Heart left ventricle (tissue), 16 donors: Measurements from ENCODE around the gene ANKRD11. TPM values are rescaled to one million over a fixed set of nuclear protein-coding genes. Genes with fewer than 3 reads are reported as not detected.
A peak's percentile ranks its signal among the peaks of the same experiment; 100 is the strongest.

Experiments used
- ATAC-seq, 4 donors: fragments of 200-7000 bp; cut with Tn5 transposase; one replicate each; pipeline ENCODE4 v1.9.1; 2020 to 2022; ENCODE audit warnings: moderate library complexity in 4 of 4, mild to moderate bottlenecking in 3 of 4, moderate number of reproducible peaks in 1 of 4
- DNase-seq, 5 donors: peaks; one replicate each; pipeline ENCODE4 v3.0.0-alpha.2; 2020
- H3K27ac ChIP-seq, 12 donors: fragments of 200-600 bp; sonication (generic) in 4 of 12; one replicate each; pipeline versions ENCODE4 v1.5.0 to v1.8.0; 2016 to 2022; ENCODE audit warnings: mild to moderate bottlenecking in 2 of 12
- H3K27me3 ChIP-seq, 9 donors: fragments of 200-600 bp; sonication (generic) in 2 of 9; one replicate each; pipeline versions ENCODE4 v1.5.1 to v1.8.0; 2016 to 2022; ENCODE audit warnings: mild to moderate bottlenecking in 3 of 9
- H3K36me3 ChIP-seq, 9 donors: fragments of 200-600 bp; sonication (generic) in 2 of 9; one replicate each; pipeline versions ENCODE4 v1.5.0 to v1.8.0; 2018 to 2022; ENCODE audit warnings: mild to moderate bottlenecking in 2 of 9
- H3K4me1 ChIP-seq, 12 donors: fragments of 200-600 bp; sonication (generic) in 4 of 12; one replicate each; pipeline versions ENCODE4 v1.5.0 to v1.8.0; 2016 to 2022; ENCODE audit warnings: mild to moderate bottlenecking in 3 of 12
- H3K4me3 ChIP-seq, 12 donors: fragments of 200-600 bp; sonication (generic) in 4 of 12; one replicate each; pipeline versions ENCODE4 v1.5.0 to v1.8.0; 2017 to 2022; ENCODE audit warnings: mild to moderate bottlenecking in 9 of 12, moderate library complexity in 4 of 12
- H3K9me3 ChIP-seq, 12 donors: fragments of 200-600 bp; sonication (generic) in 4 of 12; one replicate each; pipeline versions ENCODE4 v1.5.0 to v1.8.0; 2016 to 2022; ENCODE audit warnings: mild to moderate bottlenecking in 1 of 12
- CTCF ChIP-seq, 12 donors: fragments of 200-600 bp; sonication (generic) in 4 of 12; IDR thresholded peaks; one replicate each; pipeline versions ENCODE4 v1.5.0 to v1.8.0; 2018 to 2022; ENCODE audit warnings: antibody characterized with exemption in 12 of 12, mild to moderate bottlenecking in 5 of 12
- POLR2A ChIP-seq, 2 donors: fragments of 450-650 bp; IDR thresholded peaks; one replicate each; pipeline ENCODE4 v1.6.1; 2017; ENCODE audit warnings: antibody characterized with exemption in 2 of 2, mild to moderate bottlenecking in 2 of 2, moderate library complexity in 2 of 2
- WGBS, 4 donors: extraction: QIAGEN DNeasy Blood & Tissue Kit in 2 of 4; methylation state at CpG; one replicate each; pipeline versions ENCODE4 v1.1.5 to v1.1.7; 2013 to 2018; 5-methylcytosine and 5-hydroxymethylcytosine counted together
- intact Hi-C, 10 donors: fragments of 100-400 bp; cut with DNase I; formaldehyde crosslinking; loops; one replicate each; pipeline versions ENCODE4 v1.11.1 to v1.14.2; 2022
- polyA plus RNA-seq, 2 donors: library from polyadenylated mRNA; stranded (reverse); fragments of 200-250 nt; gene quantifications; one replicate each; pipeline ENCODE4 v1.2.3, GENCODE V29; 2013
- total RNA-seq, 9 donors: library from RNA; depleted of rRNA in 2 of 9; stranded (reverse); fragments of >200 nt in 2 of 9; fragmentation: NEBNext Ultra II Directional in 3 of 9; extraction: Animal tissue kit (Norgen Biotek cat#: 25700) in 3 of 9; gene quantifications; one replicate each; pipeline versions ENCODE4 v1.1.0 to v1.2.4, GENCODE V29; 2016 to 2023
- donor health status: ischemic (EF 13 %, LVEDD 7.1; RV severe dilation, severe dysfunction).
- donor health status: healthy with polysubstance abuse.
- donor health status: DM: no; HTN: yes; CAD: no.
- donor health status: DM: no; HTN: no; CAD: no.
- donor health status: ischemic (EF 25% LVEDD 6.9; RV normal size, moderate dysfunction).
- donor health status: ischemic (EF 25% LVEDD 5.7; RV mildly dilated, moderate dysfunction).
- donor health status: healthy.
- donor health status: DM: yes; HTN: yes; CAD: no.
- donor health status: ischemic (EF 35%, LVEDD 5.7; RV mildly dilated, moderate dysfunction).
- donor health status: nonischemic (EF 11% LVEDD 7.7; RV severe dilation, severe dysfunction).
- donor health status: DM: yes; HTN: yes; CAD: no.
- donor health status: PGD.
- donor health status: ischemic (EF 29% LVEDD 5.4; RV normal size, mild dysfunction).
- donor health status: nonischemic (EF 23%, LVEDD 6.1; RV moderate dilation, normal function).

ANKRD11 gene
- total and polyA plus RNA-seq, 11 donors: 53.6 to 123 (median 67.7) TPM

GRCh38 chr16:89375686-89376085 is 114.7 kb downstream of the ANKRD11 start:
- H3K27ac ChIP-seq: no peak overlapping the region
- intact Hi-C loops: loop anchor here in 1 of 10 donors (5.0 kb wide), 1 partner anchor 38 kb away; no protein-coding TSS in a partner anchor
- no peak for DNase-seq
- TF ChIP-seq CTCF (IDR thresholded peaks at IDR 0.05) (no peak), POLR2A (IDR thresholded peaks at IDR 0.05) (no peak)
- H3K36me3 ChIP-seq: peaks cover 0 to 22% (median 0%) of the 10 kb centered on the region in 9 donors
- peaks cover 4 to 77% (median 38%) of the 10 kb centered on the region in 12 donors for H3K4me1 ChIP-seq
- no peak overlapping the region for H3K4me3 ChIP-seq
- H3K27me3 ChIP-seq: no peaks in the 10 kb centered on the region
- 95 to 97% (median 96%) methylated on average over 10 of the region's 10 CpGs for WGBS, 4 donors
- ATAC-seq: no peak
- H3K9me3 ChIP-seq: peaks cover 0 to 19% (median 3%) of the 10 kb centered on the region in 12 donors

GRCh38 chr16:89375021-89375420 is 115.3 kb downstream of the ANKRD11 start:
- Histone ChIP-seq H3K4me3 (no peak overlapping the region), H3K36me3 (peaks cover 0 to 27% (median 0%) of the 10 kb centered on the region in 9 donors), H3K27ac (peak overlapping the region in 1 of 12 donors; percentile 36), H3K27me3 (no peaks in the 10 kb centered on the region), H3K4me1 (peaks cover 4 to 77% (median 38%) of the 10 kb centered on the region in 12 donors), H3K9me3 (peaks cover 0 to 19% (median 3%) of the 10 kb centered on the region in 12 donors)
- ATAC-seq (no peak), DNase-seq (no peak)
- WGBS, 4 donors: 93 to 96% (median 94%) methylated on average over 19 of the region's 19 CpGs
- intact Hi-C loops: loop anchor here in 1 of 10 donors (5.0 kb wide), 1 partner anchor 38 kb away; no protein-coding TSS in a partner anchor
- TF ChIP-seq POLR2A (IDR thresholded peaks at IDR 0.05) (no peak), CTCF (IDR thresholded peaks at IDR 0.05) (no peak)

- no peak overlapping the region for H3K4me3 ChIP-seq
- peak in 2 of 5 donors; percentile 44 to 58 for DNase-seq
- 62 to 66% (median 66%) methylated on average over 18 of the region's 18 CpGs for WGBS, 4 donors
- intact Hi-C loops: no loop called here
- peaks cover 0 to 27% (median 0%) of the 10 kb centered on the region in 9 donors for H3K36me3 ChIP-seq
- peaks cover 3 to 77% (median 39%) of the 10 kb centered on the region in 12 donors for H3K4me1 ChIP-seq
- no peaks in the 10 kb centered on the region for H3K27me3 ChIP-seq
- no peak for TF ChIP-seq POLR2A (IDR thresholded peaks at IDR 0.05)
- peak in 2 of 12 donors; percentile 13 to 28 for TF ChIP-seq CTCF (IDR thresholded peaks at IDR 0.05)
- peaks cover 0 to 19% (median 3%) of the 10 kb centered on the region in 12 donors for H3K9me3 ChIP-seq
- H3K27ac ChIP-seq: peak overlapping the region in 7 of 12 donors; percentile 11 to 49 (median 43)
- peak in 3 of 4 donors; percentile 39 to 59 (median 39) for ATAC-seq
These were observed 115.9 kb downstream of the ANKRD11 start for GRCh38 chr16:89374393-89374960.

- Histone ChIP-seq H3K4me1 (peaks cover 0 to 77% (median 36%) of the 10 kb centered on the region in 12 donors), H3K36me3 (peaks cover 0 to 27% (median 0%) of the 10 kb centered on the region in 9 donors), H3K27me3 (no peaks in the 10 kb centered on the region), H3K4me3 (no peak overlapping the region), H3K9me3 (peaks cover 0 to 19% (median 3%) of the 10 kb centered on the region in 12 donors), H3K27ac (peak overlapping the region in 8 of 12 donors; percentile 11 to 54 (median 44))
- TF ChIP-seq CTCF (IDR thresholded peaks at IDR 0.05) (no peak), POLR2A (IDR thresholded peaks at IDR 0.05) (no peak)
- intact Hi-C loops: no loop called here
- ATAC-seq (peak; percentile 60 to 76 (median 68)), DNase-seq (peak in 3 of 5 donors; percentile 57 to 65 (median 64))
- 59 to 68% (median 62%) methylated on average over 31 to 32 of the region's 32 CpGs for WGBS, 4 donors
These were observed 116.8 kb downstream of the ANKRD11 start for GRCh38 chr16:89373355-89374110.
